SK-N-SH (cell line): Measurements from ENCODE around the gene BSN. TPM values are rescaled to one million over a fixed set of nuclear protein-coding genes. Genes with fewer than 3 reads are reported as not detected.
A peak's percentile ranks its signal among the peaks of the same experiment; 100 is the strongest.

Experiments
- CTCF ChIA-PET: fragments of 300-600, 350-600 bp; formaldehyde crosslinking; extraction: SDS; loops from one replicate; lab custom pipeline; 2021; lab: Yijun Ruan, JAX
- POLR2A ChIA-PET: fragments of 350-600 bp; sonication (Branson Sonifier 250); formaldehyde crosslinking; extraction: SDS; loops from one replicate; lab custom pipeline; 2020; ENCODE audit warnings: antibody characterized with exemption, inconsistent platforms; lab: Yijun Ruan, JAX
- DNase-seq: peaks from one replicate; pipeline ENCODE4 v3.0.0; 2012
- H2AFZ ChIP-seq: fragments of 200-600 bp; sonication (generic); 2 replicates; pipeline ENCODE4 v1.8.1; 2016; ENCODE audit warnings: antibody characterized with exemption, mild to moderate bottlenecking, low read depth
- H3F3A ChIP-seq: fragments of 200-600 bp; sonication (generic); replicated peaks from 2 replicates; pipeline ENCODE3; 2016; ENCODE audit warnings: antibody characterized with exemption, mild to moderate bottlenecking; ENCODE audit not compliant: insufficient read depth
- H3K27ac ChIP-seq, 2 experiments: fragments of 200-500 bp in 1 of 2; fragments of 200-600 bp in 1 of 2; sonication (Bioruptor generic) in 1 of 2; sonication (generic), shearing (Covaris generic) in 1 of 2; 2 replicates each; pipeline versions ENCODE4 v1.5.1 to v1.6.1; 2014 to 2016; ENCODE audit warnings: low read depth in 2 of 2, inconsistent platforms in 1 of 2, low read length in 1 of 2, mild to moderate bottlenecking in 1 of 2, mixed read lengths in 1 of 2
- H3K27me3 ChIP-seq: fragments of 200-600 bp; sonication (generic), shearing (Covaris generic); 2 replicates; pipeline ENCODE4 v1.6.1; 2016; ENCODE audit warnings: mixed run types; ENCODE audit not compliant: insufficient read depth
- H3K36me3 ChIP-seq, 2 experiments: fragments of 200-500 bp in 1 of 2; fragments of 200-600 bp in 1 of 2; sonication (Bioruptor generic) in 1 of 2; sonication (generic) in 1 of 2; replicated peaks in 1 of 2; 2 replicates each; pipeline versions ENCODE3 to v1.5.1; 2014 to 2016; ENCODE audit warnings: low read length in 1 of 2, mild to moderate bottlenecking in 1 of 2; ENCODE audit not compliant: insufficient read depth in 2 of 2, control insufficient read depth in 1 of 2
- H3K4me1 ChIP-seq, 2 experiments: fragments of 200-500 bp in 1 of 2; fragments of 200-600 bp in 1 of 2; sonication (Bioruptor generic) in 1 of 2; sonication (generic), shearing (Covaris generic) in 1 of 2; 2 replicates each; pipeline versions ENCODE4 v1.5.1 to v1.6.1; 2014 to 2016; ENCODE audit warnings: low read depth in 1 of 2, low read length in 1 of 2, mixed run types in 1 of 2; ENCODE audit not compliant: insufficient read depth in 2 of 2, control insufficient read depth in 1 of 2
- H3K4me2 ChIP-seq: fragments of 200-600 bp; sonication (generic), shearing (Covaris generic); 2 replicates; pipeline ENCODE4 v1.6.1; 2017; ENCODE audit warnings: mixed run types
- H3K4me3 ChIP-seq, 2 experiments: fragments of 200-500 bp in 1 of 2; fragments of 200-600 bp in 1 of 2; sonication (Bioruptor generic) in 1 of 2; sonication (generic), shearing (Covaris generic) in 1 of 2; 2 replicates each; pipeline versions ENCODE4 v1.5.1 to v1.8.1; 2014 to 2016; ENCODE audit warnings: low read depth in 2 of 2, inconsistent platforms in 1 of 2, low read length in 1 of 2, mild to moderate bottlenecking in 1 of 2, mixed read lengths in 1 of 2, moderate library complexity in 1 of 2
- H3K79me2 ChIP-seq: fragments of 200-600 bp; sonication (generic); 2 replicates; pipeline ENCODE4 v1.8.1; 2017; ENCODE audit warnings: mild to moderate bottlenecking; ENCODE audit not compliant: insufficient read depth
- H3K9ac ChIP-seq: fragments of 200-600 bp; sonication (generic); 2 replicates; pipeline ENCODE4 v1.6.1; 2017; ENCODE audit warnings: mixed run types
- H3K9me2 ChIP-seq: fragments of 200-600 bp; sonication (generic); 2 replicates; pipeline ENCODE4 v1.6.1; 2017; ENCODE audit warnings: mixed run types
- H3K9me3 ChIP-seq: fragments of 200-600 bp; sonication (generic); 2 replicates; pipeline ENCODE4 v1.6.1; 2017; ENCODE audit warnings: mixed run types, mild to moderate bottlenecking, moderate library complexity
- H4K20me1 ChIP-seq: fragments of 200-600 bp; sonication (generic); 2 replicates; pipeline ENCODE4 v1.6.1; 2017; ENCODE audit warnings: mild to moderate bottlenecking, mixed run types; ENCODE audit not compliant: insufficient read depth
- GABPA ChIP-seq: IDR thresholded peaks from 2 replicates; pipeline ENCODE4 v1.4.0; 2012; ENCODE audit warnings: low read depth, mild to moderate bottlenecking
- GATA2 ChIP-seq: sonication (generic); formaldehyde crosslinking; IDR thresholded peaks from 2 replicates; pipeline ENCODE4 v1.5.0; 2020; ENCODE audit warnings: mild to moderate bottlenecking, missing genetic modification reagents
- MXI1 ChIP-seq: IDR thresholded peaks from 2 replicates; pipeline ENCODE4 v1.6.1; 2012; ENCODE audit warnings: mild to moderate bottlenecking, low read depth, low read length, improper control_type of control experiment
- NFIC ChIP-seq: IDR thresholded peaks from 2 replicates; pipeline ENCODE4 v1.4.0; 2012; ENCODE audit warnings: borderline replicate concordance
- NRF1 ChIP-seq: IDR thresholded peaks from 2 replicates; pipeline ENCODE4 v1.6.1; 2012; ENCODE audit warnings: low read depth, mild to moderate bottlenecking, low read length
- POLR2AphosphoS5 ChIP-seq: IDR thresholded peaks from 2 replicates; pipeline ENCODE4 v1.6.1; 2012; ENCODE audit warnings: low read depth, low read length
- RFX5 ChIP-seq: IDR thresholded peaks from 2 replicates; pipeline ENCODE4 v1.6.1; 2012; ENCODE audit warnings: mild to moderate bottlenecking, improper control_type of control experiment, low read length
- SIN3A ChIP-seq: IDR thresholded peaks from 2 replicates; pipeline ENCODE4 v1.6.1; 2012; ENCODE audit warnings: low read depth, mild to moderate bottlenecking, low read length, moderate library complexity, borderline replicate concordance
- TAF1 ChIP-seq: IDR thresholded peaks from 2 replicates; pipeline ENCODE4 v1.6.1; 2012; ENCODE audit warnings: low read depth, mild to moderate bottlenecking, low read length, moderate library complexity, borderline replicate concordance
- TCF12 ChIP-seq: IDR thresholded peaks from 2 replicates; pipeline ENCODE4 v1.4.0; 2012
- WGBS: methylation state at CpG from one replicate; pipeline ENCODE4 v1.1.6; 2017; ENCODE audit warnings: low lambda C conversion rate; 5-methylcytosine and 5-hydroxymethylcytosine counted together
- polyA plus RNA-seq, 3 experiments: library from polyadenylated mRNA; depleted of rRNA; stranded (reverse); fragments of >200 nt; gene quantifications; 2 replicates each; pipeline ENCODE4 v1.2.3, GENCODE V29; 2012
- TF ChIP-seq, protein P1 (sequence below): IDR thresholded peaks from 2 replicates; pipeline ENCODE4 v1.4.0; 2012; ENCODE audit warnings: low read depth
- TF ChIP-seq, protein P2 (sequence below): IDR thresholded peaks from 2 replicates; pipeline ENCODE4 v1.6.1; 2012; ENCODE audit warnings: mild to moderate bottlenecking, low read depth, low read length, moderate library complexity
- TF ChIP-seq, protein P3 (sequence below): fragments of 200-600 bp; sonication (generic); IDR thresholded peaks from 2 replicates; pipeline ENCODE4 v1.6.1; 2017; ENCODE audit warnings: antibody characterized with exemption, mild to moderate bottlenecking, moderate library complexity

The BSN gene, protein sequence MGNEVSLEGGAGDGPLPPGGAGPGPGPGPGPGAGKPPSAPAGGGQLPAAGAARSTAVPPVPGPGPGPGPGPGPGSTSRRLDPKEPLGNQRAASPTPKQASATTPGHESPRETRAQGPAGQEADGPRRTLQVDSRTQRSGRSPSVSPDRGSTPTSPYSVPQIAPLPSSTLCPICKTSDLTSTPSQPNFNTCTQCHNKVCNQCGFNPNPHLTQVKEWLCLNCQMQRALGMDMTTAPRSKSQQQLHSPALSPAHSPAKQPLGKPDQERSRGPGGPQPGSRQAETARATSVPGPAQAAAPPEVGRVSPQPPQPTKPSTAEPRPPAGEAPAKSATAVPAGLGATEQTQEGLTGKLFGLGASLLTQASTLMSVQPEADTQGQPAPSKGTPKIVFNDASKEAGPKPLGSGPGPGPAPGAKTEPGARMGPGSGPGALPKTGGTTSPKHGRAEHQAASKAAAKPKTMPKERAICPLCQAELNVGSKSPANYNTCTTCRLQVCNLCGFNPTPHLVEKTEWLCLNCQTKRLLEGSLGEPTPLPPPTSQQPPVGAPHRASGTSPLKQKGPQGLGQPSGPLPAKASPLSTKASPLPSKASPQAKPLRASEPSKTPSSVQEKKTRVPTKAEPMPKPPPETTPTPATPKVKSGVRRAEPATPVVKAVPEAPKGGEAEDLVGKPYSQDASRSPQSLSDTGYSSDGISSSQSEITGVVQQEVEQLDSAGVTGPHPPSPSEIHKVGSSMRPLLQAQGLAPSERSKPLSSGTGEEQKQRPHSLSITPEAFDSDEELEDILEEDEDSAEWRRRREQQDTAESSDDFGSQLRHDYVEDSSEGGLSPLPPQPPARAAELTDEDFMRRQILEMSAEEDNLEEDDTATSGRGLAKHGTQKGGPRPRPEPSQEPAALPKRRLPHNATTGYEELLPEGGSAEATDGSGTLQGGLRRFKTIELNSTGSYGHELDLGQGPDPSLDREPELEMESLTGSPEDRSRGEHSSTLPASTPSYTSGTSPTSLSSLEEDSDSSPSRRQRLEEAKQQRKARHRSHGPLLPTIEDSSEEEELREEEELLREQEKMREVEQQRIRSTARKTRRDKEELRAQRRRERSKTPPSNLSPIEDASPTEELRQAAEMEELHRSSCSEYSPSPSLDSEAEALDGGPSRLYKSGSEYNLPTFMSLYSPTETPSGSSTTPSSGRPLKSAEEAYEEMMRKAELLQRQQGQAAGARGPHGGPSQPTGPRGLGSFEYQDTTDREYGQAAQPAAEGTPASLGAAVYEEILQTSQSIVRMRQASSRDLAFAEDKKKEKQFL (N-terminal part only)
- polyA plus RNA-seq (2012; rRNA removed): 0.07 and 0.08 TPM in 2 replicates
- 0.04 and 0.13 TPM in 2 replicates for polyA plus RNA-seq (2012; cell fraction: cytosol; rRNA removed)
- polyA plus RNA-seq (2012; cell fraction: nucleus; rRNA removed): 0.23 and 0.25 TPM in 2 replicates

DNA sequence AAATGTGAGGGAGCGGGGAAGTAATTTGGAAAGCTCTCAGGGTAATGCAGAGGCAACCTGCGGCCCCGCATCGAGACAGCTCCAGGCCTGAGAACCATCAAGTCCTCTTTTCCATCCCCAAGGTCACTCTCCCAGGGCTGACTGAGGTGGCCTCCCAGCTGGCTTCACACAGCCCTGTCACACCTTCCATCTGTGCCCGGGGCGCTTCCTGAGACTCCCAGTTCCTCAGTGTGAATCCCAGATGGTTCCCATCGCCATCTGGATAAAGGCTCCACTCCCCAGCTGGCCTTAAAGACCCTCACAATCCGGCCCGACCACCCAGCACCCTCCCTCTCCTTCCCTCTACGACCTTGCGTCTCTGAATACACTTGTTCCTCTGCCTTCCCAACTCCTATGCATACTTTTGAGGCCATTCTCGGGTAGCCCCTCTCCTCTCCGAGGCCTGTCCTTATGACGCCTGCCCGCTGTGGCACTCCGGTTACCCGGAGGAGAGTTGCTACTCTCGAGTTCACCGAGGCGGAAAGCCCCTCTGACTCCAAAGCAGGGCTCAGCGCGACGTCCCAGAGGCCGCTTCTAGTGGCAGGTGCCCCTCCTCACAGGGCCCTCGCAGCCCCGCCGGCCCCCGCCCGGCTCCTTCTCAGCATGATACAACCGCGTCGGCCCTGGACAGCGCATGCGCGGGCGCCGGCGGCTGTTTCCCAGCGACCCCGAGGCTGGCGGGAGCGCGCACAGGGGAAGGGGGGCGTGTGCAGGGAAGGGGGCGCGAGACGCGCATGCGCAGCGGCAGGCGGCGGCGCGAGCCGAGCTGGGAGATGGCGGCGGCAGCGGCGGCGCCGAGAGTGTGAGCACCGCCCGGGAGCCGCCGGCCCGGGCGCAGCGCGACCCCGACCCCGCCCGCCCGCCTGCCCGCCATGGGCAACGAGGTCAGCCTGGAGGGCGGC lies at the start of gene BSN:
Gene BSN, plus strand, starts transcription at position 786 of the 941 bp plus-strand sequence. Its CDS starts 126 bp downstream, at position 912.
- Histone ChIP-seq H4K20me1 (no peaks in the 10 kb centered on the region), H3K4me1 (peaks cover 0 to 31% of the 10 kb centered on the region in 2 experiments; a peak in 2 of 4 replicates), H3K4me3 (peak within 1 kb of the TSS; percentile 81 to 85), H3K4me2 (peak within 1 kb of the TSS; percentile 89), H3K27ac (peak within 1 kb of the TSS in 1 of 2 experiments; percentile 84; a peak in 3 of 4 replicates), H3K79me2 (no peaks in the 10 kb centered on the region), H3F3A (no peaks in the 10 kb centered on the region), H3K27me3 (no peaks in the 10 kb centered on the region), H3K9me3 (no peaks in the 10 kb centered on the region), H3K36me3 (no peaks in the 10 kb centered on the region), H3K9me2 (no peaks in the 10 kb centered on the region), H2AFZ (peak within 1 kb of the TSS; percentile 97), H3K9ac (peak within 1 kb of the TSS; percentile 65)
- TF ChIP-seq GATA2 (CRISPR knock-in tag) (no peak), TCF12 (no peak), RFX5 (no peak), NFIC (no peak), TAF1 (0 out of 2 replicates have a peak, but pooled peaks have one; percentile 9), POLR2AphosphoS5 (no peak), SIN3A (no peak), NRF1 (peak; percentile 93), GABPA (no peak), MXI1 (peak; percentile 45; the same call in 1 of the 2 replicates)
- TF ChIP-seq, protein P1, sequence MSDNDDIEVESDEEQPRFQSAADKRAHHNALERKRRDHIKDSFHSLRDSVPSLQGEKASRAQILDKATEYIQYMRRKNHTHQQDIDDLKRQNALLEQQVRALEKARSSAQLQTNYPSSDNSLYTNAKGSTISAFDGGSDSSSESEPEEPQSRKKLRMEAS: peak; percentile 30; the same call in 1 of the 2 replicates
- TF ChIP-seq, protein P2, sequence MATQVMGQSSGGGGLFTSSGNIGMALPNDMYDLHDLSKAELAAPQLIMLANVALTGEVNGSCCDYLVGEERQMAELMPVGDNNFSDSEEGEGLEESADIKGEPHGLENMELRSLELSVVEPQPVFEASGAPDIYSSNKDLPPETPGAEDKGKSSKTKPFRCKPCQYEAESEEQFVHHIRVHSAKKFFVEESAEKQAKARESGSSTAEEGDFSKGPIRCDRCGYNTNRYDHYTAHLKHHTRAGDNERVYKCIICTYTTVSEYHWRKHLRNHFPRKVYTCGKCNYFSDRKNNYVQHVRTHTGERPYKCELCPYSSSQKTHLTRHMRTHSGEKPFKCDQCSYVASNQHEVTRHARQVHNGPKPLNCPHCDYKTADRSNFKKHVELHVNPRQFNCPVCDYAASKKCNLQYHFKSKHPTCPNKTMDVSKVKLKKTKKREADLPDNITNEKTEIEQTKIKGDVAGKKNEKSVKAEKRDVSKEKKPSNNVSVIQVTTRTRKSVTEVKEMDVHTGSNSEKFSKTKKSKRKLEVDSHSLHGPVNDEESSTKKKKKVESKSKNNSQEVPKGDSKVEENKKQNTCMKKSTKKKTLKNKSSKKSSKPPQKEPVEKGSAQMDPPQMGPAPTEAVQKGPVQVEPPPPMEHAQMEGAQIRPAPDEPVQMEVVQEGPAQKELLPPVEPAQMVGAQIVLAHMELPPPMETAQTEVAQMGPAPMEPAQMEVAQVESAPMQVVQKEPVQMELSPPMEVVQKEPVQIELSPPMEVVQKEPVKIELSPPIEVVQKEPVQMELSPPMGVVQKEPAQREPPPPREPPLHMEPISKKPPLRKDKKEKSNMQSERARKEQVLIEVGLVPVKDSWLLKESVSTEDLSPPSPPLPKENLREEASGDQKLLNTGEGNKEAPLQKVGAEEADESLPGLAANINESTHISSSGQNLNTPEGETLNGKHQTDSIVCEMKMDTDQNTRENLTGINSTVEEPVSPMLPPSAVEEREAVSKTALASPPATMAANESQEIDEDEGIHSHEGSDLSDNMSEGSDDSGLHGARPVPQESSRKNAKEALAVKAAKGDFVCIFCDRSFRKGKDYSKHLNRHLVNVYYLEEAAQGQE: peak; percentile 82; the same call in 1 of the 2 replicates
- TF ChIP-seq, protein P3, sequence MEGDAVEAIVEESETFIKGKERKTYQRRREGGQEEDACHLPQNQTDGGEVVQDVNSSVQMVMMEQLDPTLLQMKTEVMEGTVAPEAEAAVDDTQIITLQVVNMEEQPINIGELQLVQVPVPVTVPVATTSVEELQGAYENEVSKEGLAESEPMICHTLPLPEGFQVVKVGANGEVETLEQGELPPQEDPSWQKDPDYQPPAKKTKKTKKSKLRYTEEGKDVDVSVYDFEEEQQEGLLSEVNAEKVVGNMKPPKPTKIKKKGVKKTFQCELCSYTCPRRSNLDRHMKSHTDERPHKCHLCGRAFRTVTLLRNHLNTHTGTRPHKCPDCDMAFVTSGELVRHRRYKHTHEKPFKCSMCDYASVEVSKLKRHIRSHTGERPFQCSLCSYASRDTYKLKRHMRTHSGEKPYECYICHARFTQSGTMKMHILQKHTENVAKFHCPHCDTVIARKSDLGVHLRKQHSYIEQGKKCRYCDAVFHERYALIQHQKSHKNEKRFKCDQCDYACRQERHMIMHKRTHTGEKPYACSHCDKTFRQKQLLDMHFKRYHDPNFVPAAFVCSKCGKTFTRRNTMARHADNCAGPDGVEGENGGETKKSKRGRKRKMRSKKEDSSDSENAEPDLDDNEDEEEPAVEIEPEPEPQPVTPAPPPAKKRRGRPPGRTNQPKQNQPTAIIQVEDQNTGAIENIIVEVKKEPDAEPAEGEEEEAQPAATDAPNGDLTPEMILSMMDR: no peak
- ChIA-PET CTCF (interaction anchor here (0.7 to 11.2 kb wide), 6 partner anchors 14 to 119 kb away, joined by 3 to 97 read pairs (median 4); no protein-coding TSS in a partner anchor), POLR2A (interaction anchor here (0.6 to 1.5 kb wide), 4 partner anchors 14 to 877 kb away, joined by 3 to 8 read pairs (median 4); no protein-coding TSS in a partner anchor)
- WGBS: 7% methylated on average over 29 of the region's 76 CpGs
- DNase-seq: peak; percentile 100
